Islet of Langerhans (tissue), 1 donor: Measurements from ENCODE around the gene AGRN.

ENCODE experiments used
- FAIRE-seq: peaks from one replicate; lab custom pipeline; 2011; peaks lifted over from hg19 to GRCh38; lab: Jason Lieb, UNC

AGRN gene

DNA sequence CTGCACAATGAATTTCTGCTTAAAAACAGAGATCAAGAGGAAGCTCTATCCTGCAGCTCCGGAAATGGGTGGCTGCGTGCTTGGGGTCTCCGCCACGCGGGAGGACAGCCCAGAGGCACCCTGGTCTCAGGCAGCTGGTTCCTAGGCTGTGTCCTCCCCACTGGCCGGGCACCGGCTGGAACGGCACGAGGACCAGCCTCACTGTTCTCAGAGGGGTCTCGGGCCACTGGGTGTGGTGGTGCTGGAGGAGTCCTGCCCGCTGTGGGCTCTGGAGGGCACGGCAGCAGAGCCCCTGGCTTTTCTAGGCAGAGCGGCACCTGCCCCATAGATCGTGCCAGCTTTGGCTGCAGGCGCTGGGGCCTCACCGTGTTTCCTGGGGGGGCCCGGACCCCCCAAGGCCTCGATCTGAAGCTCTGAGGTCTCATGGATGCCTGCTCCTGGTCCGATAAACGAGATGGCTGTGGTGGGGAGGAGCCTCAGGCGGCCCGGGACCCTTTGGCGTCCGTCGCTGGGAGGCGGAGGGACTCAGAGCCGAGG lies 62.4 kb downstream of the AGRN start:
- FAIRE-seq, result no peak

DNA sequence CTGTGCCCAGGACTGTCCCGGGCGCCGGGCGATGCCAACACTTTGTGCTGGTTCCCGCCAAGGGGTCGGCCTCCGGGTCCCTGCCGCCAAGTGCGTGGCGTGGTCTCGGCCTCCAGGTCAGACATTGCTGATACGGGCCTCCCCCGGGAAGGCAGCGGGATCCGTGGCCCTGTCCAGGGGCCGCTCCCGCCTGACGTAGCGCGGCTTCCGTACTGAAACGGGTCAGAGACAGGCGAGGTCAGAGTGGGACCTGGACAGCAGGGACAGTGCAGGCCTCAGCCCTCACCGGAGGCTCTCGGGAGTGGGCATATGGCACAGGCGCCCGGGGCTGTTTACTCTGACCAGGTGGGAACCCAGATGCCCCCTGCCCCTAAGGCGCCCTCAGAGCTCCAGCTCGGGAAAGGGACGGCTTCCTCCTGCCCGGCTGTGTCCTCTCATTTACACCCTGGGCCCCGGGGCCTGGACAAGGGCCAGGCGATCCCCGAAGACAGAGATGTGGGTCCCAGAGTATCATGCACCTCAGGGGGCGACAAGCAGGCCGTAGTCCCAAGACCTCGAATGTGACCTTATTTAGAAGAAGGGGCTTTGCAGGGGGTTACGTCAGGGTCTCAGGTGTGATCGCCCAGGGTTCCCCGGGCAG lies 63.0 kb downstream of the AGRN start:
- FAIRE-seq, result no peak

GRCh38 chr1:1083416-1084371 lies 63.8 kb downstream of the AGRN start:
- no peak for FAIRE-seq

DNA sequence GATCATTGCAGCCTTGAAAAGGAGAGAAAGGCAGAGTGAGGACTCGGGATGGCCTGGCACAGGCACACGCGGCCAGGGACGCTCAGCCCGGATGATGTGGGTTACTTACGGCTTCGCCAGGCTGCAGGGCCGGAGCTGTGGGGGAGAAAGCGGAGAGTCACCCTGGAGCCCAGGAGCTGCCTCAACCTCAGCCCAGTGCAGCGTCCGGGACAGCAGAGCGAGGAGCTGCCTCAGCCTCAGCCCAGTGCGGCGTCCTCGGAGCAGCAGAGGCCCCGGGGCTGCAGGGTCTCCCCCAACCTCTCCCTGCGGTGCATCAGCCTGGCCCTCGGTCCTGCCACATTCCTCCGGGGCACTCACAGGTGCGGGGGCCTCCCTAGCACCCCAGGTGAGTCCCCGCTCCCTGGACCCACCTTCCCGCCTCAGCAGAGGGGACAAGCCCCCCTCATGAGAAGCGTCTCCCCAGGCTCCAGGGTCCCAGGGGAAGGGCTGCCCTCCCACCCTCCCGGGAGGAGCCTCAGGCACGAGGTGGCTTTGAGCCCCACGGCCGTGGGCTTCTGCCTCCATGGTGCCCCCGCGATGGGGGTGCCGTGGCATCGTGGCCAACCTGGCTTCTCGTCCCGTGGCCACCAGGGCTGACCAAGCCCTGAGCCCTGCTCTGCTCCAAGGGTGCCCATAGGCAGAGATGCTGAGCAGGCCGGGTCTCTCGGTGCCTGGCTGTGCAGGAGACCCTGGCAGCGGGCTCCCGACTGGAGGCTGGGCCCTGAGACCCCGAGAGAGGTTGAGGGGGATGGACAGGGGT lies 64.7 kb downstream of the AGRN start:
- FAIRE-seq, result no peak

- FAIRE-seq, result no peak
These were observed 65.4 kb downstream of the AGRN start for GRCh38 chr1:1085171-1085841.

DNA sequence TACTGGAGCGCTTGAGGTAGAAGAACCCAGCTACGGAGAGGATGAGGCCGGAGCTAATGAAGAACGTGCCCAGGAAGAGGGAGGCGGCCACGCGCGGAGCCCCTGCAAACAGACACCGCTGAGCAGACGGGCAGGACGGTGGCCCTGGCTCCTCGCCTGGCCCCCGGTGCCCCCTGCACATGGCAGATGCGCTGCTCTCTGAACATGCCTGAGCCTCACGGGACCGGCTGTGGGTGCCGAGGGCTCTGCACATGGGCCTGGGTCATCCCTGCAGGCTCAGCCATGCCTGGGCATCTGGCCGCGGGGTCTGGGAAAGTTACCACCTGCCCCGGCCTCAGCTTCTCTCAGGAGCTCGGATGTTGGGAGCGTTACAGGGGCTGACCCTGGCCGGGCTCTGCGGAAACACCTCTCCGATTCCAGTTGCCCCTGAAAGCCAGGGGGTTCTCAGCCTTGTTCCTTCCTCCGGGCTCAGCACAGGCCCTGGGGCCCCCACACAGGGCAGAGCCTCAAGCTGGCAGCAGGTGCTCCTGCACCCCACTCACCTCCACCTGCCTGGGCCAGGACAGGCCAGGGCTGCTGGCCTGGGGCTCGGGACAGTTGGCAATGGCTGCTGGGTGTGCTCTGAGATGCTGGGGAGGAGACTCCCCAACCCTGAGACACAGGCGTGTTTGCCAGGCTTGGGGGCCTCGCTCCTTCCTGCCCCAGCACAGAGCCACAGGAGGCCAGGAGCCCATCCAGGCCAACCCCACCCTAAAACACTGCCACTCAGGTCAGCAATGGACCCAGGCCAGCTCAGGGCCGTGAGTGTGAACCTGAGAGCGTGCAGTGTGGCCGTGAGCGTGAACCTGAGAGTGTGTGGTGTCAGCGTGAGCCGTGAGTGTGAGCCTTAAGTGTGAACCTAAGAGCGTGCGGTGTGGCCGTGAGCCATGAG lies 66.3 kb downstream of the AGRN start:
- FAIRE-seq, result no peak

DNA sequence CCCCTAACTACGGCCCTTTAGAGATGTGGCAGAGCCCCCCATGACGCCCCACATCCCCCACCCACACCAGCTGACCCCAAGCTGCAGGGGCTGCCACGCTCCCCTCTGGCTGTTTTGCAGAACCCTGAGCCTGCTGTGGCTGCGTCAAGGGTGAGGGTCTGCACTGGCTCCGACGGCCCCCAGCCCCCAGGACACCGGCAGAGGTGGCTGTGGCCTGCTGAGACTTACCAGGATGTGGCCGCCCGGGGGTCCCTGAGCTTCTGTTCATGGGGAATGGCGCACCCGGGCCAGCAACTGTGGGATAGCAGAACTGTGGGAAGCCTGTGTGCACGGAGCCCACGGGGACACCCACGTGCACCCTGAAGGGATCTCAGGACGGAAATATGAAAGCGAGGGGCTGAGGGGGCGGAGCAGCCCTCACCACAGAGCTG lies 67.0 kb downstream of the AGRN start:
- no peak for FAIRE-seq

DNA sequence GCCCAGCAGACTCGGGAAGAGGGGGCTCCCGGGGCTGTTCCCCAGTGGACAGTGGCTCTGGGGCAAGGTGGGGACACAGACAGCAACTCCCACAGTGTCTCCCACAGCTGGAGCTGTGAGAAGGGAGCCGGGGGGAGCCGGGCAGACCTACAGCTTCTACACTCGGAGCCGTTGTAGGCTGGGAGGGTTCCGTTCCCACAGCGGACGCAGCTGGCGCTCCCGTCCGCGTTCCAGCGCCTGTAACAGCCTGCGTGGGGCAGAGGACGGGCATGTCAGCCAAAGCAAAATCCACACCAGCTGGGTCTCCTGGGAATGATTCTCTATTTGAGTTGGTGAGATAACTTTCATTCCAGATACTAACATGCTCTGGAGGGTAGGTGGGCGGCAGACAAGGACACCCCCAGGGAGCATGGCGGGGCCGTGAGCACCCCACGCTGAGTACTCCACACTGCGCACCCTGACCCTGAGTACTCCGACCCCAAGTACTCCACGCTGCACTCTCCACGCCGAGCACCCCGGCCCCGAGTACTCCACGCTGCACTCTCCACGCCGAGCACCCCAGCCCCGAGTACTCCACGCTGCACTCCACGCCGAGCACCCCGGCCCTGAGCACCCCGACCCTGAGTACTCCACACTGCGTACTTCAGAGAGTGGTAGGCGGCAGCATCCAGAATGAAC lies 67.6 kb downstream of the AGRN start:
- FAIRE-seq, result no peak

- no peak for FAIRE-seq
These were observed 68.3 kb downstream of the AGRN start for GRCh38 chr1:1088029-1088800.

- FAIRE-seq, result no peak
These were observed 69.1 kb downstream of the AGRN start for GRCh38 chr1:1088801-1089680.

DNA sequence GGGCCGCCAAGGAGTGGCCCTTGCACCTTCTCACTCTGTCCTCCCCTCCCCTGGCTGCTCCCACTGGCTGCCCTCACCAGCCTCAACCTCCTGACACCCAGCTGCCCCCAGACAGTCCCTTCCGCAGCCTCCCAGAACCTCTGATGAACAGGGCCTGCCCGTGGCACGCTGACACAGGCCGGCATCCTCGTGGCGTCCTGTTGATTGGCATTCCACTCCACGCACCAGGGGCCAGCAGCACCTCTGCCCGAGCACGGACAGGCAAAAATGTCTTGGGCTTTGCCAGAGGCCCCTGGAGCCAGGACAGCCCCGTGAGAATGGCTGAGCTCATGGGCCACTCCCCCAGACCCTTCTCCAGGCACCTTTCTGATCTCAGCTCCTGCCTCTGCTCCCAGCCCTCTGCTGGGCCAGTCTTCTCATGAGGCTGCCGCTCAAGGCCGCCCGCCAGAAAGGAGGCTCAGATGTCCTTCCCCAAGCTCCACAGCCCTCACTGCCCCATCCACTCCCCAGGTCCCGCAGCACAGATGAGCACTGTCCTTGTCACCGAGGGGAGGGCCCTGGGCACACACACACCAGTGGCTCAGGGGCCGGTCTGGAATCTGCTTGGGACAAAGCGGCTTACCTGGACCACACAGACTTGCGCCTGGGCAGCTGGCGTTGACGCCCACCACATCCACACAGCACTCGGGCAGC lies 70.0 kb downstream of the AGRN start:
- FAIRE-seq, result no peak

DNA sequence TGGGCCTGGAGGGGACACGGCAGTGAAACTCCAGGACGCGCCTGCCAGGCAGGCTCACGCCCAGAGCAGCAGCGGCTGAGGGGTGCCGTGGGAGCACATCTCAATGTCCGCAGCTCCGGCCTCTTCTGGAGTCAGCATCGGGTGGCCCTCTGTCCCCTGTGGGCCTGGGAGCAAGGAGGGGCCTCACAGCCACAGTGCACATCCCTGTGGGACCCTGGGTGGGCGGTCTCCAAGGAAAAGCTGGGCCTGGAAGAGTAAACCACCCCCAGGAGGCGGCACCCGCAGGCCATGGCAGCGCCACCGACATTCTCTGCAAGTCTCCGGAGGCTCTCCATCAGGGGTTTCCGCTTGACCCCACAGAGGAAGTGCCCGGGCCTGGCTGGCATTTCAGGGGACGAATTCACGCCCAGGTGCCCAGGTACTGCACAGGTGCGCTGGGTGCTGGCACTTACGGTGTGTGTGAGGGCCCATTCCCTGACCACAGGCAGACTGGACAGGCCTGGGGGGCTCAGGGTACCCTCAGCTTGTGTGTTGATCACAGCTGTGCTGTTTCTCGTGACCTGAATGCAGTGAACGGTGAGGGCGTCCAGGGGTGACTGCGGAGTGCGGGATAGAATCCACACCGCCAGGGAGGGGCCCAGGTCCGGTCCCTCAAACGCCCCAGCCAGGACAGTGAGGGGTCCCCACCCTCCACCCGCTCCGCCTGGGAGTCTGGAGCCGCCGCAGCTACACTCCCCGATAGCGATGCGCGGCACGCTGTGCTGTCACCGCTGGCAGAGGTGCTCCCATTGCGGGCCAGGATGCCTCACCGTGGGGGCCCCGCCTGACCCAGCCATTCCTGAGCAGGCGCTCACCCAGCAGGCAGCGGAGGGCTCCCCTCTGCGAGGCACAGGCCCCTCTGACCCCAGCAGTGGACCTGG lies 70.8 kb downstream of the AGRN start:
- FAIRE-seq, result no peak

- no peak for FAIRE-seq
These were observed 71.6 kb downstream of the AGRN start for GRCh38 chr1:1091344-1092148.

GRCh38 chr1:1092149-1092855 lies 72.4 kb downstream of the AGRN start:
- no peak for FAIRE-seq
